Fibroblast of lung (primary cell): ENCODE results near the gene ZNF598. TPM values are rescaled to one million over a fixed set of nuclear protein-coding genes. Genes with fewer than 3 reads are reported as not detected.

Experiments
- DNase-seq, 2 donors: peaks; one replicate each; pipeline versions ENCODE4 v3.0.0 to v3.0.0-alpha.2; 2010; ENCODE audit warnings: low read depth in 2 of 2
- H2AFZ ChIP-seq: 2 replicates; pipeline ENCODE4 v1.5.1; 2012; ENCODE audit warnings: low read length, control low read depth, inconsistent platforms
- H3K27ac ChIP-seq: 2 replicates; pipeline ENCODE4 v1.5.1; 2011; ENCODE audit warnings: low read length, control low read depth; ENCODE audit not compliant: insufficient read depth
- H3K27me3 ChIP-seq: 2 replicates; pipeline ENCODE4 v1.5.1; 2011; ENCODE audit warnings: mild to moderate bottlenecking, low read length; ENCODE audit not compliant: control insufficient read depth, insufficient read depth
- H3K36me3 ChIP-seq: 2 replicates; pipeline ENCODE4 v1.5.1; 2011; ENCODE audit warnings: low read length; ENCODE audit not compliant: control insufficient read depth, insufficient read depth
- H3K4me1 ChIP-seq: 2 replicates; pipeline ENCODE4 v1.5.1; 2011; ENCODE audit warnings: low read length; ENCODE audit not compliant: control insufficient read depth, insufficient read depth; ENCODE audit errors: extremely low read depth
- H3K4me2 ChIP-seq: 2 replicates; pipeline ENCODE4 v1.5.1; 2011; ENCODE audit warnings: low read length, control low read depth; ENCODE audit not compliant: insufficient read depth; ENCODE audit errors: extremely low read depth
- H3K4me3 ChIP-seq, 4 experiments: fragments of 200-600 bp in 1 of 4; sonication (generic) in 1 of 4; replicated peaks in 1 of 4; 2 replicates each; pipeline ENCODE4 v1.5.1; 2011 to 2016; ENCODE audit warnings: low read length in 4 of 4, low read depth in 3 of 4, mild to moderate bottlenecking in 3 of 4, control low read depth in 2 of 4, inconsistent platforms in 1 of 4, mixed read lengths in 1 of 4; ENCODE audit not compliant: insufficient read depth in 1 of 4; ENCODE audit errors: control extremely low read depth in 1 of 4
- H3K79me2 ChIP-seq: 2 replicates; pipeline ENCODE4 v1.5.1; 2012; ENCODE audit warnings: mild to moderate bottlenecking, low read length, inconsistent platforms; ENCODE audit not compliant: control insufficient read depth, insufficient read depth
- H3K9ac ChIP-seq: 2 replicates; pipeline ENCODE4 v1.5.1; 2011; ENCODE audit warnings: mild to moderate bottlenecking, low read length, control low read depth; ENCODE audit not compliant: insufficient read depth
- H3K9me3 ChIP-seq: 2 replicates; pipeline ENCODE4 v1.5.1; 2012; ENCODE audit warnings: low read depth, low read length; ENCODE audit not compliant: control insufficient read depth, insufficient read depth
- H4K20me1 ChIP-seq: 2 replicates; pipeline ENCODE4 v1.5.1; 2011; ENCODE audit warnings: low read length; ENCODE audit not compliant: control insufficient read depth, insufficient read depth; ENCODE audit errors: extremely low read depth
- CTCF ChIP-seq, 2 donors: IDR thresholded peaks in 1 of 2; conservative IDR thresholded peaks in 1 of 2; 1 replicate in 1 of 2; 2 replicates in 1 of 2; pipeline ENCODE4 v1.5.1; 2011 to 2012; ENCODE audit warnings: low read length in 2 of 2, control low read depth in 1 of 2, inconsistent platforms in 1 of 2, low read depth in 1 of 2, mild to moderate bottlenecking in 1 of 2
- EZH2 ChIP-seq: IDR thresholded peaks from 2 replicates; pipeline ENCODE4 v1.5.1; 2012; ENCODE audit warnings: low read length, control low read depth, mild to moderate bottlenecking; ENCODE audit errors: missing control alignments
- polyA plus RNA-seq, 2 donors: library from polyadenylated mRNA; depleted of rRNA in 1 of 2; stranded (reverse) in 1 of 2; unstranded in 1 of 2; fragments of >200 nt; gene quantifications; 2 replicates each; pipeline ENCODE4 v1.2.1, GENCODE V29; 2011 to 2012; ENCODE audit warnings: missing spikeins in 1 of 2
- total RNA-seq: library from RNA; depleted of rRNA; stranded (reverse); fragments of >200 nt; gene quantifications from 2 replicates; pipeline ENCODE4 v1.2.1, GENCODE V29; 2014

ZNF598 gene
- total and polyA plus RNA-seq, 2 donors (not counting 1 experiment from before 2014, with no cell fraction given): 11.6 to 18.8 TPM

DNA sequence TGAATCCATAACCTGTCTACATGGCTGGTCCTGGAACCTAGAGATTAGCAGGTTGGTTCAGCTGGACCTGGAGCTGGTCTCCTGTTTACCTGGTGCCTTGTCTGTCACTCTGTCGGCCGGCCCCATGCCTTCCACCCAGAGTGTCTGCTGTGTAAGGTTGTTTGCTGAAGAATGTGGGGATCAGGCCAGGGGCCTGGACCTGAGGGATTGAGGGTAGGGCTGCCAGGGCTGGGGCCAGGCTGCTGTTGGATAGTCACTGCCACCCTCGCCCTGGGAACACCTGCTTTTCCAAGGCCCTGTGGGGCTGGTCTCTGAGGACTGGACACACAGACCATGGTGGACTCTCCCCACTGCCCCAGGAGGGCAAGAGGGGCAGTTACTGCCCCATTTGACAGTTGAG is 18.5 kb upstream of the ZNF598 start:
- Histone ChIP-seq H3K27me3 (no peaks in the 10 kb centered on the region), H3K4me1 (peaks cover 28% of the 10 kb centered on the region), H3K9me3 (no peaks in the 10 kb centered on the region), H3K9ac (no peak overlapping the region), H2AFZ (no peak overlapping the region), H4K20me1 (no peaks in the 10 kb centered on the region), H3K36me3 (peaks cover 2% of the 10 kb centered on the region), H3K4me2 (peak overlapping the region; percentile 99), H3K79me2 (peaks cover 4% of the 10 kb centered on the region), H3K27ac (no peak overlapping the region), H3K4me3 (peak overlapping the region in 3 of 4 experiments; percentile 56 to 71 (median 63))
- TF ChIP-seq EZH2: no peak
- TF ChIP-seq CTCF (conservative IDR thresholded peaks at IDR 0.05 in 1 of 2, IDR thresholded peaks at IDR 0.05 in 1 of 2; ENCODE audit: low read depth in 1 of 2, low read length in 2 of 2): no peak
- no peak for DNase-seq

DNA sequence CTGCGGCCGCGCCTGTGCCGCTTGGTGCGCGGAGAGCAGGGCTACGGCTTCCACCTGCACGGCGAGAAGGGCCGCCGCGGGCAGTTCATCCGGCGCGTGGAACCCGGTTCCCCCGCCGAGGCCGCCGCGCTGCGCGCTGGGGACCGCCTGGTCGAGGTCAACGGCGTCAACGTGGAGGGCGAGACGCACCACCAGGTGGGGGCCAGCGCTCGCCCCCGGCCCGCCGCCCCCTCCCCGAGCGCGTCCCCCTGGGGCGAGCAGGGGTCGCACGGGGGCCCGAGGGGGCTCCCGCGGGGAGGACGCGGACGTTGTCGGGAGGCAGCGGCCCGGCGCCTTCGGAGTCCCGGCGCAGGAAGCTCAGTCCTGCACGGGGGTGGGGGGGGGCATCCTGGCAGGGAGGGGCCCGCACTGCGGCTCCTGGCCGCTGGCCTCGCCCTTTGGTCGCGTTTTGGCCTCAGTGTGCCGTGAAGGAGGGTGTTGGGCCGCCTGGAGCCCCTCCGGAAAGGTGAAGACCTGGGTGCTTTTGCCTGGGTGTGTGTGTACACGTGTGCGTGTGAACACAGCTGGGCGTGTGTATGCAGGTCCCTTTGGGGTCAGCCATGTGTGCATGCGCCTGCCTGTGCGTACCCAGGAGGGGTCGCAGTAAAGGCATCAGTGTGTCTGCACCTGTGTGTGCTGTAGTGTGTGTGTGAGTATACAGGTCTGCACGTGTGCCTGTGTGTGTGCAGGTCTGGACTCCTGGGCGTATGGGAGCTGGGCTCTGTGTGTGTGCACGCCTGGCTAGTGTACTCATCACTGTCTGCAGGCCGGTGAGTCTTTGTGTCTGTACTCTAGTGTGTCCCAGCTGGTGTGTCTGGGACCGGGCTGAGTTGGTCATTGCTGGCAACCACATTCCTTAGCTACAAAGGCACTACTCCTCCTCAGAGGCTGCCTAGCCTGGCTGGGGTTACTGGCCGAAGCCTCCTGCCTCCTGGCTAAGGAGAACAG is 17.7 kb upstream of the ZNF598 start:
- no peaks in the 10 kb centered on the region for H4K20me1 ChIP-seq
- H3K4me3 ChIP-seq: peak overlapping the region; percentile 56 to 82 (median 67)
- H2AFZ ChIP-seq: peak overlapping the region; percentile 7
- peaks cover 25% of the 10 kb centered on the region for H3K4me1 ChIP-seq
- no peaks in the 10 kb centered on the region for H3K9me3 ChIP-seq
- peaks cover 4% of the 10 kb centered on the region for H3K79me2 ChIP-seq
- H3K9ac ChIP-seq: peak overlapping the region; percentile 53
- H3K36me3 ChIP-seq: peaks cover 2% of the 10 kb centered on the region
- no peak for TF ChIP-seq EZH2
- TF ChIP-seq CTCF (conservative IDR thresholded peaks at IDR 0.05 in 1 of 2, IDR thresholded peaks at IDR 0.05 in 1 of 2; ENCODE audit: low read depth in 1 of 2, low read length in 2 of 2): no peak
- no peak overlapping the region for H3K27ac ChIP-seq
- H3K27me3 ChIP-seq: no peaks in the 10 kb centered on the region
- peak in 1 of 2 donors; percentile 64 for DNase-seq
- peak overlapping the region; percentile 99 for H3K4me2 ChIP-seq

- Histone ChIP-seq H3K27ac (no peak within 1 kb of the TSS), H3K27me3 (no peaks in the 10 kb centered on the region), H2AFZ (peak within 1 kb of the TSS; percentile 7), H3K36me3 (peaks cover 2% of the 10 kb centered on the region), H3K4me3 (peak within 1 kb of the TSS; percentile 56 to 82 (median 67)), H3K4me2 (peak within 1 kb of the TSS; percentile 99), H3K4me1 (peaks cover 23% of the 10 kb centered on the region), H3K9me3 (no peaks in the 10 kb centered on the region), H3K9ac (peak within 1 kb of the TSS; percentile 53), H3K79me2 (peaks cover 4% of the 10 kb centered on the region), H4K20me1 (no peaks in the 10 kb centered on the region)
- DNase-seq: no peak
- no peak for TF ChIP-seq CTCF (conservative IDR thresholded peaks at IDR 0.05 in 1 of 2, IDR thresholded peaks at IDR 0.05 in 1 of 2; ENCODE audit: low read depth in 1 of 2, low read length in 2 of 2)
- TF ChIP-seq EZH2: no peak
These were observed 16.9 kb upstream of the ZNF598 start, which contains the start of gene NHERF2 for GRCh38 chr16:2026461-2027023. Gene NHERF2, plus strand, starts transcription at chr16:2026902. Its CDS starts 104 bp downstream, at chr16:2027006.
